Mesothelial cell of epicardium (in vitro differentiated cells): ENCODE data around the gene E2F2. TPM values are rescaled to one million over a fixed set of nuclear protein-coding genes. Genes with fewer than 3 reads are reported as not detected.
A peak's percentile ranks its signal among the peaks of the same experiment; 100 is the strongest.

Experiments used
- DNase-seq, 2 experiments: peaks; one replicate each; pipeline ENCODE4 v3.0.0; 2021; ENCODE audit warnings: low spot score in 2 of 2; ENCODE audit not compliant: unreplicated experiment in 2 of 2
- H3K27ac Mint-ChIP-seq: 2 replicates; pipeline ENCODE4 v1.8.0; 2021; ENCODE audit warnings: mixed read lengths
- H3K27me3 Mint-ChIP-seq: 2 replicates; pipeline ENCODE4 v1.8.0; 2021; ENCODE audit warnings: low read depth, mixed read lengths
- H3K36me3 Mint-ChIP-seq: 2 replicates; pipeline ENCODE4 v1.8.0; 2021; ENCODE audit warnings: mixed read lengths
- H3K4me1 Mint-ChIP-seq: 2 replicates; pipeline ENCODE4 v1.8.0; 2021; ENCODE audit warnings: mixed read lengths
- H3K4me3 Mint-ChIP-seq: 2 replicates; pipeline ENCODE4 v1.8.0; 2021; ENCODE audit warnings: mild to moderate bottlenecking, moderate library complexity, mixed read lengths
- H3K9me3 Mint-ChIP-seq: 2 replicates; pipeline ENCODE4 v1.8.0; 2021; ENCODE audit warnings: mixed read lengths
- total RNA-seq: library from RNA; stranded (reverse); gene quantifications from 3 replicates; pipeline ENCODE4 v1.2.1, GENCODE V29; 2021
- TF ChIP-seq, protein P1 (sequence below): fragments of 200-600 bp; sonication (generic); IDR thresholded peaks from one replicate; pipeline ENCODE4 v1.5.0; 2021; ENCODE audit warnings: antibody characterized with exemption; ENCODE audit not compliant: unreplicated experiment

Gene E2F2
- total RNA-seq, 1 donor from 2014 or later, result 4.8 TPM

DNA sequence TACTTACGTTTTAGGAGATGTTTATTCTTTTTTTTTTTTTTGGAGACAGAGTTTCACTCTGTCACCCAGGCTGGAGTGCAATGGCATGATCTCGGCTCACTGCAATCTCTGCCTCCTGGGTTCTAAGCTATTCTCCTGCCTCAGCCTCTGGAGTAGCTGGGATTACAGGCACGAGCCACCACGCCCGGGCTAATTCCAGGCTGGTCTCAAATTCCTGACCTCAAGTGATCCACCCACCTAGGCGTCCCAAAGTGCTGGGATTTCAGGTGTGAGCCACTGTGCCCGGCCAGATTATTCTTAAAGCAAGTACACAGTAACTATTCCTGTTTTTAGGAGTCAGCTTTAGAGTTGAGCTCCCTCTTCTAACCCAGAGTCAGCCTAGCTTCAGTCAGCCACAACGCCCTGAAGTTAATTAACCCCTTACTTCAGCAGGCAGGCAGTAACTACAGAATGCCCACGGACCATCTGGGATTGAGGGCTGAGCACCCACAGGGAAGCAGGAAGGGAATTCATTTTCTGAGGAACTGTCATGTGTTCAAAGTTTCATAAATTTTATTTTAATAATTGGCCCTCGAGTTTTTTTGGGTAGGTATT is 33.6 kb upstream of the E2F2 start:
- H3K4me3 Mint-ChIP-seq, result no peak overlapping the region

DNA sequence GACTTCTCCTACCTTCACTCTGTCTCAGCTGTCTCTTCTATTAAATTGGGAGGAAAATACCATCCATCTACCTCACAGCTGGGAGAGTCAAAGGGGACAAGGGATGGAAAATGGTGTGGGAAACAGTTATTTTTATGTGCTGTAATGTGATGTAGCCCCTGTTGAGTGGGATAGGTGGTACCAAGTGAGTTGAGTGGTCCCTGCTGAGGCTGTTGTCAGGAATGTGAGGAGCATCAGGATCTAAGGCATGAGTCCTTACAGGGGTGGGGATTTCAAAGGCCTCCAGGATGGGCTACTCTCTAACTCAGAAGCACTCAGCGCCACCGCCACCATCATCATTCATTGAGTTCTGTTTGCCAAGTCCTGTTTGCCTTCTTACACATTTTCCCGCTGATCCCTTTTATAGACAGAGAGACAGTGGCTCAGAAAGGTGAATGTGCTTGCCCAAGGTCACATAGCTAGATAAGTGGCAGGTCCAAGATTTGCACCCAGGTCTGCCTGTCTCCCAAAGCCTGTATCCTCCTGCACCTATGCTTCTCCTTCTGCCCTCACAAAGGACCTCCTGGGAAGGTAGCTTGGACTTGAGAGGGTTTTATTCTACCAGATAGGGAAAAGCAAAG is 32.8 kb upstream of the E2F2 start:
- H3K27me3 Mint-ChIP-seq, result no peaks in the 10 kb centered on the region
- TF ChIP-seq, protein P1, sequence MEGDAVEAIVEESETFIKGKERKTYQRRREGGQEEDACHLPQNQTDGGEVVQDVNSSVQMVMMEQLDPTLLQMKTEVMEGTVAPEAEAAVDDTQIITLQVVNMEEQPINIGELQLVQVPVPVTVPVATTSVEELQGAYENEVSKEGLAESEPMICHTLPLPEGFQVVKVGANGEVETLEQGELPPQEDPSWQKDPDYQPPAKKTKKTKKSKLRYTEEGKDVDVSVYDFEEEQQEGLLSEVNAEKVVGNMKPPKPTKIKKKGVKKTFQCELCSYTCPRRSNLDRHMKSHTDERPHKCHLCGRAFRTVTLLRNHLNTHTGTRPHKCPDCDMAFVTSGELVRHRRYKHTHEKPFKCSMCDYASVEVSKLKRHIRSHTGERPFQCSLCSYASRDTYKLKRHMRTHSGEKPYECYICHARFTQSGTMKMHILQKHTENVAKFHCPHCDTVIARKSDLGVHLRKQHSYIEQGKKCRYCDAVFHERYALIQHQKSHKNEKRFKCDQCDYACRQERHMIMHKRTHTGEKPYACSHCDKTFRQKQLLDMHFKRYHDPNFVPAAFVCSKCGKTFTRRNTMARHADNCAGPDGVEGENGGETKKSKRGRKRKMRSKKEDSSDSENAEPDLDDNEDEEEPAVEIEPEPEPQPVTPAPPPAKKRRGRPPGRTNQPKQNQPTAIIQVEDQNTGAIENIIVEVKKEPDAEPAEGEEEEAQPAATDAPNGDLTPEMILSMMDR, result no peak
- DNase-seq, result no peak
- H3K4me3 Mint-ChIP-seq, result peak overlapping the region; percentile 17
- peaks cover 74% of the 10 kb centered on the region for H3K4me1 Mint-ChIP-seq
- peak overlapping the region; percentile 100 for H3K27ac Mint-ChIP-seq
- no peaks in the 10 kb centered on the region for H3K36me3 Mint-ChIP-seq
- no peaks in the 10 kb centered on the region for H3K9me3 Mint-ChIP-seq

More for the DNA sequence above, 33.6 kb upstream of the E2F2 start:
- Mint-ChIP-seq H3K4me1 (peaks cover 80% of the 10 kb centered on the region), H3K27ac (peak overlapping the region; percentile 100), H3K27me3 (no peaks in the 10 kb centered on the region), H3K36me3 (no peaks in the 10 kb centered on the region), H3K9me3 (no peaks in the 10 kb centered on the region)
- TF ChIP-seq, protein P1, result no peak
- no peak for DNase-seq

DNA sequence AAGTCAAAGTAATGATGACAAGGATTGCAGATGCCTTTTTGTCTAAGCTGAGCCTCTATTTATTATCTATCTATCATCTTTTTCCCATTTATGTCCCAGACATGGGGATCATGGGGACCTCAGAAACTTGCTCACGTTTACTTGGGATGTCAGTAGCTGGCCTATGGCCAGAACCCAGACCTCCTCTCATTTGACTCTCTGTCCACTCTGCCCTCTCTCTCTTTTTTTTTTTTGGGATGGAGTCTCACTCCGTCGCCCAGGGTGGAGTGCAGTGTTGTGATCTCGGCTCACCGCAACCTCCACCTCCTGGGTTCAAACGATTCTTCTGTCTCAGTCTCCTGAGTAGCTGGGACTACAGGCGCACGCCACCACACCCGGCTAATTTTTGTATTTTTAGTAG is 32.0 kb upstream of the E2F2 start:
- Mint-ChIP-seq H3K27me3 (no peaks in the 10 kb centered on the region), H3K27ac (peak overlapping the region; percentile 100), H3K9me3 (no peaks in the 10 kb centered on the region), H3K36me3 (no peaks in the 10 kb centered on the region), H3K4me1 (peaks cover 69% of the 10 kb centered on the region), H3K4me3 (peak overlapping the region; percentile 17)
- TF ChIP-seq, protein P1, result no peak
- DNase-seq, result no peak

DNA sequence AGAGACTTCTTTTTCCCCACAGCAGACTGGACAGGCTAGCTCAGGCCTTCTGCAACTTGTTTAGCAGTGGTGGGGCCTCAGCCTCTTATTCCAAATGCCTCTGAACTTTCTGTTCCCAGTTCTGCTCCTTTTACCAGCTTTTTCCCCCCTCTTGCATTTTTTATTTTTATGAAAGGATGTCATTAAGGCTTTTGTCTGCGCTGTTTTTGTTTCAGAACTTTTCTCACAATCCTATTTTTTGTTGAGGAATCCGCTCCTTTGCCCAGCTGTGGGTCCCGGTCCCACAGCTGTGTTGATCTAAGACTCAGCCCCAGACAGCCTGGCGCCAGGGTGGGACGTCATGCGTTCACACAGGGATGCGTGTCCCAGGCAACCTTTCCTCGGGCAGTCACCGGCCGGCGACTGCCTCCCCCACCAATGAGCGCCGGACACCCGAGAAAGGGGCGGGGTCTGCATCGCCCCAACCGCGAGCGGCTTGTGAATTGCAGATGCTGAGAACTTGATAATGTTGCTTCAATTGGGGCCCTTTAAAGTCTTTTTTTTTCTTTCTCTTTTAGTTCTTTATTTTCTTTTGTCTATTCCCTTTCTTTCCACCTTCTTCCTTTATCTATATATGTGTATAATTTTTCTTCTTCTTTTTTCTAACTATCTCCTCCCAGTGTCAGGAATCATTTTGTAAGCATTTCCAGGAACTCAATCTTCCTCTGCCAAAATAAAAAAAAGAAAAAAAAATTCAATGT is 31.3 kb upstream of the E2F2 start:
- peak; percentile 94 for DNase-seq
- Mint-ChIP-seq H3K9me3 (no peaks in the 10 kb centered on the region), H3K27ac (peak overlapping the region; percentile 100), H3K4me1 (peaks cover 70% of the 10 kb centered on the region), H3K27me3 (no peaks in the 10 kb centered on the region), H3K4me3 (peak overlapping the region; percentile 49), H3K36me3 (peaks cover 4% of the 10 kb centered on the region)
- TF ChIP-seq, protein P1, result no peak

DNA sequence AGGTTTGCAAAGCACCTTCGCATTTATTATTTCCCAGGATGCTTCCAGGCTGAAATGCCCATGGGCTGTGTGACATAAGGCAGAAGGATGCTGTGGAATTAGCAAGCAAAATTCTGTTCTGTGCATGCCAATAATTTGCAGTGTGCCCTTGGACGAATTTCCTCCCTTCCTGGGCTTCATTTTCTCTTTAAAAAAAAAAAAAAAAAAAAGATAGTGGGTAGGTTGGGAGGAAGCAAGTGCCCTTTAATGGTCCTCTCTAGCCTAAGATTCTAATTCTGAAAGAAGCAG is 30.7 kb upstream of the E2F2 start:
- TF ChIP-seq, protein P1, result no peak
- H3K36me3 Mint-ChIP-seq, result peaks cover 9% of the 10 kb centered on the region
- DNase-seq, result no peak
- H3K4me3 Mint-ChIP-seq, result peak overlapping the region; percentile 88
- peaks cover 73% of the 10 kb centered on the region for H3K4me1 Mint-ChIP-seq
- peak overlapping the region; percentile 100 for H3K27ac Mint-ChIP-seq
- H3K27me3 Mint-ChIP-seq, result no peaks in the 10 kb centered on the region
- H3K9me3 Mint-ChIP-seq, result no peaks in the 10 kb centered on the region
